NCI-H2196 (cell line): ENCODE measurements around the gene CHST9.
"Not testable (repeated sequence)": the region's sequence is repeated elsewhere in the genome, so short reads cannot be mapped to it uniquely, and the experiment has no call there.

ENCODE experiments used
- DNase-seq: peaks from one replicate; lab custom pipeline; 2025; ENCODE audit not compliant: unreplicated experiment; lab: John Stamatoyannopoulos, UW

The CHST9 gene

DNA sequence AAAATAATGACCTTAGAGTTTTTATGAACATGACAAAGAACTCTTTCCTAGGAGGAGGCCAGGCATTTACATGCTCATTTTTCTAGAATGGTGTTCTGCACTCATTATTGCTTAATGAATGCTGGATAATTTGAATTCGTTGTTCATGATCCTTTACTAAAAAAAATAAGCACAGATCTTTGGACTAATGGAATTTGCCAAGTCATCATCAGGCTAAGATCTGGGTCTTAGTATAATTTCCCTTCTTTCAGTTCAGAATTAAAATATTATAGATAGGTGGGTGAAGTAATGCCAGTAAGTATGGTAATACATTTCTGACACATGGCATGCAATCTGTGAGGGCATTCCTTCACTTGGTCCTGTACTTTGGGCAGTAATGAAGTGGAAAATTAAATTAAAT, 175.8 kb downstream of the CHST9 start:
- no peak for DNase-seq

DNA sequence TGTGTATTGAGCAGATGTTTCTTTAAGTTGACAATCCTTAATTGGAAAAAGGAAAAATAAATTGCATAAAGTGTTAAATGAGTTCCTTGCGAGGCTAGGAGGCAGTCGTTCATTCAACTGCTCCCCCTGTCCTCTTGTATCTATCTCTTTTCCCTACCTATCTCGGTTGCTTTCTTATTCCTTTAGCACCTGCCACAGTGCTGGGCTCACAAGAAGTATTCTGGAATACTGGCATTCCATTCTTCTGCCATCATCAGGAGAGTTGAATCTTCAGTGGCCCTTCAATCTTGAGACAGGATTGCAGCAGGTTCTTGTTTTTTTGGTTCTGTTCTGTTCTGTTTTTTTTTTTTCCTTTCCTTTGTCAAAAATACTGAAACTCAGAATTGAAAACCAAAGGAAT, 176.5 kb downstream of the CHST9 start:
- no peak for DNase-seq

DNA sequence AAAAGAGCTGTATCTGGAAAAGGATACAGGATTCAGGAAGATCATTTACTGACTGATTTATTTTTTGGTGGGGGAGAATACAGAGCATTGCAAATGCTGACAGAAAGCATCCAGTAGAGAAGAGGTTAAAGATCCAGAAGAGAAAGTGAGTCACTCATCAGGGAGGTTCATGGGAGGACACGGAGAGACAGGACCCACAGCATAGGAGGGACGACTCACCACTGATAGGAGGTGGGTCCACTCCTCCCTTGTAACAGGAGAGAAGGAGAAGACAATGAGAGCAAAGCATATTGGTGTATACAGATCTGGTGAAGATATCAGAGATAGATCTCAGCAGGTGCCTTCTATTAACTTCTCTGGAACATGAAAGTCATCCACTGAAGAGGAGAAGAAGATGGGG, 177.2 kb downstream of the CHST9 start:
- DNase-seq: no peak

DNA sequence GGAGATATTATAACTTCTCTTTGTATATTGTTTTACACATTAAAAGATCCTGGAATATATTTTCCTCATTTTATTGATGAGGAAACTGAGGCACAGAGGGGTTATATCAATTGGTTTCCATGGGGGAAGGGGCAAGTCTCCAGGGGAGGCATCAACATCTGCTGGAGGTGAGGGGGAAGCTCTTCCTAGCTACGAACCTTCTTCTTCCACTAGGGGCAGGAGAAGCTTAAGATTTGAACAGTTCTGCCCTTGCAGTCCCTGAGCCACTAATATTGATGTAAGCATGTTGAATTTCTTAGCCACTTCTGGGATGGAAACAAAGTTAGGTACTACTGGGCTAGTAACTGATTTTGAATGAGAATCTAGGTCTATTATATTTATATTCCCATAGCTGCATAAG, 179.5 kb downstream of the CHST9 start:
- no peak for DNase-seq

DNA sequence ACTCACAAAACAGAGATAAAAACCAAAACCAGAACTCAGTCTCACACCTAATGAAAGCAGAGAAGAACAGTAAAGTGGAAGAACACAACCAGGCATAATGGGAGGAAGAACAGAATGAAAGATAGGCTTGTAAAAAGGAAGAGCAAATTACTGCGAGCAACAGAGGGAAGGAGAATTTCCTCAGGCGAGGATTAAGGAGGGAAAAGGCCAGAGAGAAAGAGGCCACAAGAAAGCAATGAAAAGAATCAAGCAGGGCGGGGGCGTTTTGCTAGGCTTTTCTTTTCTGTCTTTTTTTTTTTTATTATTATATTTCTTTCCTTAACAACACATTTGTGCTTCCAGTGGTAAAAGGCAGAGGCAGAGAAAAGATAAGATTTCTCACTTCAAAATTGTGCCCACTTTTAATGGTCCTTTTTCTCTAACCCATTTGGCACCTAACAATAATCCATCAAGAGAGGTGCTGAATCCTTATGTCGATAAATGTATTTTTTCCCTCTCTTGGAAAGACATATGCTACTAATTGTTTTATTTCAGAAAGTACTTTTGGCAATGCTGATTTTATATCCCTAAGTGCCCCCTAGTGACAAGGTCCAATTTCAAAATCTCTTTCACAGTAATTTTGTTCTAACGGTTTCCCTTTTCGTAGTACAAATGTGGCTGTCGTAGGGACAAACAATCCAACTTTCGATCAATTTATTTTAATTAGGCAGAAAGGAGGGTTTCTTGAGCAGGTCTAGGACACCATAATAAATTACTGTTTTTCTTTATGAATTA, 180.9 kb downstream of the CHST9 start:
- DNase-seq: peak; percentile 18

DNA sequence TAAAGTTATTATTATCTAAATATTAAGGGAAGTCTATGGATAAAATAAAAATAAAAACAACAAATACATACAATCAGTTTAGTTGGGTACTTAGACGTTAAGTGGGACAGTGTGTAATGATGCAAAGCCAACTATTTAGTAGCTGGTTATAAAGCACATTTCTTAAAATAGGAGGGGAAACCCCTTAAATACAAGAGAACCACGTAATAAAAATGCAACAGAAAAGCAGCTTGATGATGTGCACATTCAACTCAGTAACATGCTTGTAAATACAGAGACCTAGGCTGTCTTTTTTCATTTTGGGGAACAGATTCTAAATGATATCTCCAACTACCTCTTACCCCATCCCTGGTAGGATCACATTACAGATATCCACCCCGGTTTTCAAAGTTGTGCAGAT, 185.3 kb downstream of the CHST9 start:
- DNase-seq: no peak

DNA sequence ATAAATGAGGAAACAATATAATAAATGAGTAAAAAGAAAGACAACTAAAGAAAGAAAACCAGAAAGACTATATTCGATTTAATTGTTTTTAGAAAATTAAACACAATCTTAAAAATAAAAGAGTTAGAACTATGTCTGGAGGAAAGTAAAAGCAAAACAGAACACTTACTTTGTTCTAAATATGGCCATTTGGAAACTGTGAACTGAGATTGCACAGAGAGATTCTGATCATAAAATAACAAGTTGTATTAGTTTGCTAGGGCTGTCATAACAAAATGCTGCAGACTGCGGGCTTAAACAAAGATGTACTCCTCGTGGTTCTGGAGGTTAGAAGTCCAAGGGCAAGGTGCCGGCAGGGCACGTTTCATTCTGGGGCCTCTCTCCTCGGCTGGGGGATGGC, 191.5 kb downstream of the CHST9 start:
- no peak for DNase-seq

DNA sequence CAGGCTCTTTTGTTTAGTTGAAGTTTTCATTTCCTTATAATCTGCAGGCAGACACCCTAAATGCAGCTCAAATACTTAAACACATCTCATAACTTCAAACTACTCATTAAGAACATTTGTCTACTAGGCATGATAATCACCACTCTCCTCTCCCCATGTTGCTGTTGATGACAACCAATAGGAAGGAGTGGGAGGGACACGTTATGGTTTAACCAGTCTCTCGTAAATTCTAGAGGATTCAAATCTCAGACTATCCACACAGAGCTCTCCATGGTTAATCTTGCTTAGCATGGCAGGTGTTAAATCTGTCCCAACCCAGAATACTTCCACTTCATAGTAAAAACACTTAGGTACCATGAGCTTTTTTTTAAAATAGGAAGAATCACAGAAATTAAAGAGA, 192.2 kb downstream of the CHST9 start:
- no peak for DNase-seq

DNA sequence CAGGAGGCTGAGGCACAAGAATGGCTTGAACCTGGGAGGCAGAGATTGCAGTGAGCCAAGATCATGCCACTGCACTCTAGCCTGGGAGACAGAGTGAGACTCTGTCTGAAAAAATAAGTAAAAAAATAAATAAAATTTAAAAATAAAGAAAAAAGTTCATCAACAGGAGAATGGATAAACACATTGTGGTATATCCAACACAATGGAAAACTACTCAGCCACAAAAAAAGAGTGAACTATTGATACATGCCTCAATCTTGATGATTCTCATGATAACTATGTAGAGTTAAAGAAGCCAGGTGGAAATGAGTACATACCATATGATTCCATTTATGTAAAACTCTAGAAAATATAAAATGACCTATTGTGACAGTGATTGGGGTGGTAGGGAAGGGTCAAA, 195.3 kb downstream of the CHST9 start:
- DNase-seq: no peak

DNA sequence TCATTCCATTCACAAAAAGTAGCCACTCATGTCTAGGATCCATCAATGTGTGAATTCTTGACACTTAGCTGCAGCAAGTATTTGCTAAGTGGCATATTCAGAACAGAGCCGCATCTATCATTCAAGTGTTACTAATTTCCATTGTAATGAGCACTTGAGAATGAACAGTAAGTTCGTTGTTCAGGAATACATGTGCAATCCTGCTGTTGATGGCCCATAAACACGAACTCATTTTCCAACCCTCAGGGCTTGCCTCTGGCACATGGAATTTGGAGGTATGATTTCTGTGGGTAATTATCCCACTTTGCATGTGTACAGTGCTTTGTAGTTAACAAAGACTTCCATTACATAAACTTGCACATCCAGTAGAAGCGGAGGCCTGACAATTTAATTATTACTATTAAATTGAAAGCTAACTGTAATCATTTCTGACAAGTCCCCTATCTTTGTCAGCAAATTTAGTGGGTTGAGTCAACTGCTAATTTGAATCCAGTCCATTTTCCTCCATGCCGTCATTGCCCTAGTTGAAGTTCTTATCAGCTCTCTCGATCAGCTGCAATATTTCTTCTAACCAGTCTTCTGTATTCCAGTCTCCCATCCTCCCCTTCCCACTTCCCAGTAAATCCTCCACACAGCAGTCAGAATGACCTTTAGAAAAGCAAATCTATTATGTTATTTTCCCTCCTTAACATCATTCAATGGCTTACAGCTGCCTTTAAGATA, 203.6 kb downstream of the CHST9 start:
- no peak for DNase-seq

DNA sequence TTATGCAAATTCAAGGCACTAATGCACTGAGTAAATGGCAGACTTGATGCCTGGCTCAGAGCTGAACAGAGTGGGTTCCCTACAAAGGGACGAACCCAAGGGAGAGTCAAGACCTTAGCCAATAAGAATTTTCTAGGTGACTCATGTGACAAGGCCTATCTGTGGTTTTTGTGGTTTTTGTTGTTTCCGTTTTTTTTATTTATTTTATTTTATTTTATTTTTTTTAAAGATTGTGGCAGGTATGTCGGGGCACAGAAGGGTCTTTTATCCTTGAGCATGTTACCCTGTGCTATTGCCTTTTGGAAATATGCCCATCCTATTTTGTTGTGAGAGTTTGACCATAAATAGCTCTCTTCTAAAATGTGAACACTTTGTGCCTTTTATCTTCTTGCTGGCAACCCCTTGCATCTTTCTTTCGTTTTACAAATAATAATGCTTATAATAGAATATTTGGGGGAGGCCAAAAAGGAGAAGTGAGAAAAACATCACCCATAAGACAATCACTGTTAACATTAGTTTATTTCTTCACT, 206.2 kb downstream of the CHST9 start:
- DNase-seq: no peak

DNA sequence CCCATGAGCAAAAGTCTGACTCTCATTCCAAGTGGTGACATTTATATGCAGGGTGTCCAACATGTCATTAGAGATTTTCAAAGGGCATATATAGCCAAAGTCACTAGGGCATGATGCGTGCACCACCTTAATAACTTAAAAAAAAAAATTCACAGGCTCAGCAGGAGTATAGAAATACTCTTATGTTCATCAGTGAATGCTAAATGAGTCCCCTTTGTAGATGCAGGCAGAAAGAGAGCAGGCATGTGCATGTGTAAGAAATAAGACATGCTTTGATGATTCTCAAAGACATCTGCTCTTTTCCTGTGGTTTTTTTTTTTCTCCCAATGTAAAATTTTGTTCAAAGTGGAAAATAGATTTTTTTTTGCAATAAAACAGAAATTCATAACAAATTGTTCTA, 207.3 kb downstream of the CHST9 start:
- DNase-seq: no peak

DNA sequence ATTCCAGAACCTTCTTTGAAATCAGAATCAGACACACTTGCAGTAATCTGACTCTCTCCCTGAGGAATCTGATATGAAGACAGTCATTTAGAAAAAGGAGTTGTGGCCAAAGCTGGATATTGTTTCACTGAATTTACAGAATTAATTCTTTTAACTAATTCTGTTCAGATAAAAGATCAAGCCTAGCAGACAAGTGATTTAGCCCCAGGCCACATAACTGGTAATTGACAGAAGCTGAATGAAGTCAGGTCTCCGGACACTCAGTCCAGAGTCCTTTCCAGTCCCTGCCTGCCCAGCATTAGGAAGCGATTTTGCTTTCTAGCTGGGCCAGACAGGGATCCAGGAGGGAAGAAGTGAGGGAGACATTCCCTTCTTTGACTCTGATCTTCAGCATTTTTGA, 208.9 kb downstream of the CHST9 start:
- DNase-seq: no peak

DNA sequence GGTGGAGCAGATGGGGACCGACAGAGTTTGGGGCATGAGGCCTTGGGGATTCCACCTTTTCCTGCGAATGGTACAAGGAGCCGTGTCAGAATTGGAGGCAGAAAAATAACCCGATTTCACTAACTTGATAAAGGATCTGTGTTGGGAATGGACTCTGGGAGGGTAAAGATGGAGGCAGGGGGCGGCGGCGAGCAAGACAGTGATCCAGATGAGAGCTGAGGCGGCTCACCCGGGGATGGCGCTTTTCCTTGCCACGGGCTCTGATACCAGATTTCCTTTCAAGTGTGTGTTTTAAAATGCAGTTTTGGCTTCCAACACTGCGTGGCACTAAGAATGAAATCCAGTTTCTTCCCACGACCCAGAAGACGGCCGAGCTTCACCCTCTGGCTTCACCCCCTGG, 212.6 kb downstream of the CHST9 start:
- DNase-seq: not testable (repeated sequence)

DNA sequence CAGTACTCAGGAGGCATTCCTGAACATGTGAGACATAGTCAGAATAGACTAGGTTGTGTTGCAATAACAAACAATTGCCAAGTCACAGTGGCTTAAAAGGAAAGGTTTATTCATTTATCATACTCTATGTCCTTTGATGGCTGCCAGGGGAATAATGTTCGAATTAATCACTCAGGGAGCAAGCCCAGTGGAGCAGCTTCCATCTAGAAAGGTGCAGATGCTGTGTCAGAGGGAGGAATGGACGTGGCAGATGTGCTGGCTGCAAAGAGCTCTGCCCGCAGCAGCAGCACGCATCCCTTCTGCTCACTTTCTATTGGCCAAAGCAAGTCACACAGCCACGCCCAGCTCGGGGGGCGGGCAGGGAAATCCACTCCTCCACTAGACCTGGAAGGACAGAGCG, 213.7 kb downstream of the CHST9 start:
- no peak for DNase-seq

DNA sequence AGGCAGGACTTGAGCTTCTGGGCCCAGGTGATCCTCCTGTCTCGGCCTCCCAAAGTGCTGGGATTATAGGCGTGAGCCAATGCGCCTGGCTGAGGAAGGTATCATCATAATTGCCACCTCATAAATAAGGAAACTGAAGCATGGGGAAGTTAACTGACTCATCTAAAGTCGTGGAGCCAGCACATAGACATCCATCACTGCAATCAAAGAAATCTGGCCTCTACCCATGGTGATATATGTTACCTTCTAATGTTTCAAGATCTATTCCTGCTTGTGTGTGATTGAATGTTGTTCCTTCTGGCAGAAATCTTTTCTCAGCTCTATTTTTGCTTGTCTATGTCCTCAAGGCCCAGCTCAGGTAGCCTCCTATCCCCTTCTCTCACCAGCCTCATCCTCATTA, 214.5 kb downstream of the CHST9 start:
- DNase-seq: no peak

DNA sequence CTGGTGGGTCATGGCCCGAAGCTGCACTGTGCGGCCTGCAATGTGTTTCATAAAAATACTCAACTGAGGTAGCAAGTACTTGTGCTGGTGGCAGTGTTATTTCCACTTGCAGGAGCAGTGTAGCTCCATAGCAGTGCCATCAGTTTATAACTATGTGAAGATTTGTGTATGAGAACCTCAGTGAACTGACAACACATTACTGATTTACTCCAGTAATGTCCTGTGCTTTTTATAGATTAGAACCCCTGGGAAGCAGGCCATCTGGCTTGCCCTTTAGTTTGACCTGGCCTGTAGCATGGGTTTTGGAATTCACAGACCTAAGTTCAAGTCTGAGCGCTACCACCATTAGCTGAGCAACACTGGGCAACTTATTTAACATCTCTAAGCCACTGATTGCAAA, 219.9 kb downstream of the CHST9 start:
- no peak for DNase-seq

DNA sequence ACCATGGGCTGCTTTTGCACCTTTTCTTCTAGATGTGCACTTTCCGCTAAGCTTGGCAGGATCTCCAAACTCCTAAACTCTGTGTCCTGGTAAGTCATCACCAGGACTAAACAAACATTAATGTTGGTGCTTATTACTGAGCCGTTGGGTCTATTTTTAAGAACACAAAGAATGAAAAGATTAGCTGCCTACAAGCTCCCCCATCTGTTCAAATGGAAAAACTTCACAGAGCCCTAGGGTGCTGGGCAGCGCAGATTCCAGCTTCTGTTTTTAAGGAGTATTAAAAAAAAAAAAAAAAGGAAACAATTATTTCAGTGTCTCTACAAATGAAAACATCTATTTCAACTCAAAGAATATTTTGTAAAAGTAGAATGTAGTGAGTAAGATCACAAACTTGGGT, 221.8 kb downstream of the CHST9 start:
- peak; percentile 12 for DNase-seq

DNA sequence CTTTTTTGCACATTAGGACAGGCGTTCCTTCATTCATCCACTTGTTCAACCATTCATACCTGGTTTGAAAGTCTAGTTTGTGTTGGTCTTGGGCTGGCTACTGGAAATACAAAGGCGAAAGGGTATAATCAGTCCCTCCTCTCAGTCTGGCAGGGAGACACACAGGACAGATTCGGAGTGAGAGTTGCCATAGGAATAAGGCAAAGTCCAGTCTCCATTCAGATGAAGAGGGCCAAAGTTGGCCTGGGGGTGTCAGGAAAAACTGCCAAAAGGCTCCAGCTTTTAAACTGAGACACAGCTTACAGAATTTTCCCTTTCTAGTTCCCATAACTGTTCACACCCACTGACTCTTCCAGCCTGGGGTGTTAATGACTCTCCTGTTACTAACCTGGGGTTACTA, 223.3 kb downstream of the CHST9 start:
- DNase-seq: no peak

DNA sequence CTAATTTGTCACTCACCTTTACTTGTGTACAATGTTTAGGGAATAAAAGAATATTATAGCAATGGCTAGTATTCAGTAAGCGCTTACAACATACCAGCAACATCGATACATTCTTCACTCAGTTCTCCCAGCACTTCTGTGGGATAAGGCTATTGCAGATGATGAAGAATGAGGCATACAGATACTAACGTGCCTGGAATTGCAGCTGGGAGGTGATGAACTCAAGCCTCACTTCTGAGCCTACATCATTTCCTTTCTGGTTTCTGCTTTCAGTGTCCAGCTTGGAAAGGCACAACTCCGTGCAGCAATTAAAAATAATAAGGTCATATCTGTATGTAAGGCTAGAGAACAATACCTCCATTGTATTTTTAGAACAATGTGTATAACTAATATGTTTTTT, 224.2 kb downstream of the CHST9 start:
- DNase-seq: no peak

DNA sequence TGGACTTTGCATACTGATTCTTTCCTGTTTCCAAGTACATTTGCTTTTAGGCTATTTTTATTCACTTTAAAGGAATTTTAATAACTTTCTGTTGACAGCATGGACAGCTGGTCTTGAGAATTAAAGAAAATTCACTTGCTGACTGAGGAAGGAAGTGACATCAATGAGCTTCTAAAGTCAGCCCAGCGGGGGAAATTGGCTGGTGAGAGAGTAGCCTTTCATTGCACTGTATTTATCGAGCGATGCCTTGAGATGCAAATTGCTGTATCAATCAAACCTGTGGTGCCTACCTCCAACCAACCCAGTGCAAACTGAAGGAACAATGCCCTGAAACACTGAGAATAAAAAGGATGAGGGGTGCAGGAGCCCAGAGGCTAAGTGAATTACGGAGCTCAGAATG, 228.2 kb downstream of the CHST9 start:
- no peak for DNase-seq

DNA sequence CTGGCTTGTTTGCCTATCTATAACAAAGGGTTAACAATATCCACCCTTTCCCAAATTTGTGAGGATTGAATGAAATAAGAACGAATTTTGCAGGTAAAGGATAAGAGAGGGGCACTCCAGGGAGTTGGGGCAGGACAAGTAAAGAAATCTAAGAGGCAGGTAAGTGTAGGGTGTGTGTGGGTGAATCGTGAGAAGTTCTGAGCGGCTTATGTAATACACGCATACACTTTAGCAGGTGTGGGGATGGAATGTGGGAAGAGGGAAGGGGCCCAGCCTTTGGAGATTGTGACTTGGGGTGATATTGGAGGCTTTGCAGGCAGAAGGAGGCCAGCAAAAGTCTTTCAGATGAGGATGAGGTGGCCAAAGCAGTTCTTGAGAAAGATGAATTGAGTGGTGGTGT, 236.4 kb downstream of the CHST9 start:
- no peak for DNase-seq

DNA sequence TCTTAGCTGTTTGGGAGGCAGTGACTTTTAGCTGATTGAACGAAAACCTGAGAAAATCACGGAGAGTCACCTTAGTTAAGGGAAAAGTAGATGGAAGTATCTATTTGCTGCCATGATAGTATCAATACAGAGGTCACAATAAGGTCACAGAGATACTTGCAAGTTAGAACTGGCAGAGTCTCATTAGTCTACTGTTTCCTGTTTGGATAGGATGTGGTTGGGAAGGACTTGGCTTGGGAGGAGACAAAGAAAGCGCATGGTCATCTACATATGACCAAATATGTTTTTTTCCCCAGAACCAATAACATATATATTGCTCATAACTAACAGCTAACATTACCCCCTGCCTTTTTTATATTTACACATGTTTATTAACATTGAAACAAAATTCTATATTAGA, 241.2 kb downstream of the CHST9 start:
- no peak for DNase-seq
